GM21367 (cell line): Measurements from ENCODE around the gene HSPB9.
A peak's percentile ranks its signal among the peaks of the same experiment; 100 is the strongest.
"Not testable (repeated sequence)": the region's sequence is repeated elsewhere in the genome, so short reads cannot be mapped to it uniquely, and the experiment has no call there.

Source experiments
- ATAC-seq: cut with Tn5 transposase; IDR thresholded peaks from one replicate; pipeline ENCODE4 v1.9.1; 2021; ENCODE audit not compliant: unreplicated experiment

Gene HSPB9

GRCh38 chr17:42118545-42118944, 4.1 kb upstream of the HSPB9 start:
- no peak for ATAC-seq

- ATAC-seq = no peak
These were observed 3.3 kb upstream of the HSPB9 start for GRCh38 chr17:42119301-42119700.

GRCh38 chr17:42120161-42120769, 2.3 kb upstream of the HSPB9 start:
- ATAC-seq = no peak

GRCh38 chr17:42120770-42121769, 1.5 kb upstream of the HSPB9 start, which contains the start of gene KAT2A:
Gene KAT2A, minus strand, starts transcription at chr17:42121367. Its CDS starts 63 bp downstream, at chr17:42121304.
- peak; percentile 60 for ATAC-seq

- ATAC-seq = no peak
These were observed 1.7 kb downstream of the HSPB9 start for GRCh38 chr17:42124256-42124655.

GRCh38 chr17:42125565-42125964, 3.0 kb downstream of the HSPB9 start:
- ATAC-seq = no peak

GRCh38 chr17:42126836-42127235, 4.2 kb downstream of the HSPB9 start:
- no peak for ATAC-seq

- ATAC-seq = no peak
These were observed 4.8 kb downstream of the HSPB9 start for GRCh38 chr17:42127414-42127813.

GRCh38 chr17:42129109-42129837, 6.7 kb downstream of the HSPB9 start:
- no peak for ATAC-seq

GRCh38 chr17:42130310-42130936, 7.8 kb downstream of the HSPB9 start:
- no peak for ATAC-seq

GRCh38 chr17:42131232-42131631, 8.6 kb downstream of the HSPB9 start:
- no peak for ATAC-seq

GRCh38 chr17:42131981-42132432, 9.4 kb downstream of the HSPB9 start:
- ATAC-seq = no peak

- no peak for ATAC-seq
These were observed 10.3 kb downstream of the HSPB9 start for GRCh38 chr17:42132941-42133340.

- ATAC-seq = no peak
These were observed 10.9 kb downstream of the HSPB9 start for GRCh38 chr17:42133461-42134041.

- ATAC-seq = no peak
These were observed 12.5 kb downstream of the HSPB9 start for GRCh38 chr17:42135151-42135550.

- ATAC-seq = no peak
These were observed 13.4 kb downstream of the HSPB9 start for GRCh38 chr17:42135664-42136653.

- no peak for ATAC-seq
These were observed 14.0 kb downstream of the HSPB9 start for GRCh38 chr17:42136654-42137051.

- no peak for ATAC-seq
These were observed 16.3 kb downstream of the HSPB9 start for GRCh38 chr17:42138749-42139492.

- ATAC-seq = not testable (repeated sequence)
These were observed 18.1 kb downstream of the HSPB9 start for GRCh38 chr17:42140690-42141089.
